Activated CD8-positive, alpha-beta memory T cell treated with anti-CD3 and anti-CD28 coated beads, Interleukin-2, amount 50 U/mL, for 1 hour (primary cell): ENCODE measurements around the gene PITX1.
"Not testable (repeated sequence)": the region's sequence is repeated elsewhere in the genome, so short reads cannot be mapped to it uniquely, and the experiment has no call there.

ENCODE experiments used
- DNase-seq: peaks from one replicate; pipeline ENCODE4 v3.0.0-alpha.2; 2020; ENCODE audit errors: extremely low read depth

PITX1 gene

GRCh38 chr5:135010502-135011354 lies 23.3 kb downstream of the PITX1 start:
- no peak for DNase-seq

- no peak for DNase-seq
Measured at GRCh38 chr5:135009736-135010501, 24.1 kb downstream of the PITX1 start.

GRCh38 chr5:135008981-135009735 lies 24.9 kb downstream of the PITX1 start:
- DNase-seq, result no peak

- DNase-seq, result no peak
Measured at GRCh38 chr5:135008556-135008955, 25.5 kb downstream of the PITX1 start.

- no peak for DNase-seq
Measured at GRCh38 chr5:135007749-135008363, 26.2 kb downstream of the PITX1 start.

GRCh38 chr5:135007305-135007704 lies 26.7 kb downstream of the PITX1 start:
- DNase-seq, result no peak

GRCh38 chr5:135005076-135005475 lies 29.0 kb downstream of the PITX1 start:
- no peak for DNase-seq

GRCh38 chr5:135004376-135004775 lies 29.7 kb downstream of the PITX1 start:
- no peak for DNase-seq

GRCh38 chr5:134998068-134998467 lies 36.0 kb downstream of the PITX1 start:
- DNase-seq, result not testable (repeated sequence)

- no peak for DNase-seq
Measured at GRCh38 chr5:134997015-134997414, 37.0 kb downstream of the PITX1 start.

- no peak for DNase-seq
Measured at GRCh38 chr5:134995850-134996402, 38.1 kb downstream of the PITX1 start.

- no peak for DNase-seq
Measured at GRCh38 chr5:134994560-134995156, 39.4 kb downstream of the PITX1 start.

GRCh38 chr5:134993161-134993560 lies 40.9 kb downstream of the PITX1 start:
- DNase-seq, result no peak

- DNase-seq, result no peak
Measured at GRCh38 chr5:134992148-134992547, 41.9 kb downstream of the PITX1 start.

- DNase-seq, result not testable (repeated sequence)
Measured at GRCh38 chr5:134990183-134990582, 43.8 kb downstream of the PITX1 start.

- no peak for DNase-seq
Measured at GRCh38 chr5:134989266-134989830, 44.7 kb downstream of the PITX1 start.

- DNase-seq, result no peak
Measured at GRCh38 chr5:134982230-134982629, 51.8 kb downstream of the PITX1 start.

GRCh38 chr5:134979416-134979815 lies 54.6 kb downstream of the PITX1 start:
- no peak for DNase-seq
